Activated CD8-positive, alpha-beta memory T cell treated with anti-CD3 and anti-CD28 coated beads for 4 hours (primary cell): ENCODE data around the gene ATG7.
"Not testable (repeated sequence)": the region's sequence is repeated elsewhere in the genome, so short reads cannot be mapped to it uniquely, and the experiment has no call there.

ENCODE experiments used
- DNase-seq, 2 donors: peaks; one replicate each; pipeline ENCODE4 v3.0.0-alpha.2; 2020; ENCODE audit warnings: low read depth in 2 of 2

Gene ATG7

DNA sequence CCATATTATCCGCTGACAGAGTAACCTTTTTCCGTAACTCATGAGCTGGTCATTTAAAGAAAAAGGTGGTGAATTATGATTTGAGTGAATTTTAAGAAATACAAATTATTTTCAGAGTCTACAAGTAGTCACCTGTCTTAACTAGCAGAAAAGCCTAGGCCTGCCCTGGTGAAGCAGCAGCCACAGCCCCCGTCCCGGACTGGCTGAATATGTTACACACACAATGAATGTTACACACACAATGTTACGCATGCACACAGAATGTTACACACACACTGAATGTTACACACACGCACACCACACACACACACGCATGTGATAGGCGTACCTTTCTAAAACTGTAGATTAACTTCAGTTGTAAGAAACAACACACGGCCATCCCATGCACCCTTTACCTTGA lies 293.7 kb downstream of the ATG7 start:
- DNase-seq = no peak

DNA sequence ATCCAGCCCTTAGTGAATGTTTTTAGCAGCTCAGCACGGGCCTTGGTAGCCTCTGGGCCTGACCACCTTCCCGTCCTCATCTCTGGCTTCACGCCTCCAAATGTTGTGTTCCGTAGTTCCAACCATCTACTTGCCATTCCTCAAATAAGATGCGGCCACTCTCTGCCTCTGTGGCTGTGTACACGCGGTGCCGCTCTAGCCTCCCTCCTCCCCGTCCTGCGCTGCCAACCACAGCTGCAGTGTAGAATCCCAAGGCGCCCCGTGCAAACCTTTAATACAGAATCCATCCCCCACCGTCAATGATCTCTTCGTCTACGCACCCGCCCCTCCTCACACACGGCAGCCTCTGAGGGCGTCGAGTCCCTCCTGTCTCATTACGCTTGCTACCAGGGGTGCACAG lies 294.3 kb downstream of the ATG7 start:
- DNase-seq = no peak

DNA sequence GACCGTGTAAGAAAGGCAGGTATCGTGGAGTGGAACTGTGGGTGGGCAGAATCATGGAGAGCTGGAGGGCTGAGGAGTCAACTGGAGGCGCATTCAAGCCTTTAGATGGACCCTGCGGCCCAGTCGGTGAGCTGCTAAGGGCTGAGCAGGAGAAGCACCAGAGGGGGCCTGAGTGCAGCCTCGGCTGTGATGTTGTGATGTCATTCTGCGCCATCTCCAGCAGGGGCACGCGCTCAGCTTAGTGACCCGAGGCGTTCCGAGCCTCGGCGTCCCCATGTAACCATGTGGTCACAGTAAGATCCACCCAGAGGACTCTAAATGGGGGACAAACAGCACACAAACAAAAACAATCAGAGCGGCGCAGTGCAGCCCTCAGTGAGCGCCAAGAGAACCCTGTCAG lies 294.7 kb downstream of the ATG7 start:
- DNase-seq = no peak

DNA sequence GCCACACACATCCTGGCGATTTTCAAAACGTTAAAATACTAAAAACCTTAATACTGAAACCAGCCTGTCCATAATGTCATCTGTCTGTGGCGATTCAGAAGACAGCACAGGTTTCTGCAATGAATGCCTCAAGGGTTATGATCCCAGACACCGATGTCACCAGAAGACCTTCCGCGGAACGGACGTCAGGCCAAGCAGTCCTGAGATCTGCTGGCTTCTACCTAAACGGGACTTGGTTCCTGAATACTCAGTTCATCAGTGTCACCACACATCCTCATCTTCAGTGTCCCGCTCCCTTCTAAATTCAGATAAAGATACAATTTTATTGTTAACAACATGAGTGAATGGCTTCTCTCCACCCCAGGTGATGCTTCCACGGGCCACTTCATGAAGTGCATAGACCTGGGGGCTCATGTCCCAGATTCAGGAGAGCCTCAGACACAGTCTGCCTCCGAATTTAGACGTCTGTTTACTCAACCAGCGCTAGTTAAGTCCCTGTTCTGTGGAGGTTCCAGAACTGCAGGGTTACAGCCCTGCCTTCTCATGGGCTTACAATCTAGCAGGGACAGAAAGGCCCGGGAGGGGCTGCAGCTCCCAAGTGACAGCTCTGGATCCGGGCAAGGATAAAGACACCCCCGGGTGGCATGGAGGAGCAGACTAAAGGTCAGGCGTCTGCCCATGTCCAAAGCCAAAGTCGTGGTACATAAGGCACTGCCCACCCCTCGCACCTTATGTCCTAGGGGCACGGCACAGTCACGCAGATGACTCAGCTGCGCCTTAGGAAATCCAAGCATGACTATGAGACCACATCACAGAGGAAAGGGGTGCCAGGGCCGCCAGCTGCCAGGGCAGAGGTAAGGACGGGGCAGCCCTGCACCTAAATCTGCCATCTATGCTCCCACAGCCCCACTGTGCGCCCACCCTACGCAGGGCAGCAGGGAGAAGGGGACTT lies 295.6 kb downstream of the ATG7 start:
- DNase-seq = no peak

DNA sequence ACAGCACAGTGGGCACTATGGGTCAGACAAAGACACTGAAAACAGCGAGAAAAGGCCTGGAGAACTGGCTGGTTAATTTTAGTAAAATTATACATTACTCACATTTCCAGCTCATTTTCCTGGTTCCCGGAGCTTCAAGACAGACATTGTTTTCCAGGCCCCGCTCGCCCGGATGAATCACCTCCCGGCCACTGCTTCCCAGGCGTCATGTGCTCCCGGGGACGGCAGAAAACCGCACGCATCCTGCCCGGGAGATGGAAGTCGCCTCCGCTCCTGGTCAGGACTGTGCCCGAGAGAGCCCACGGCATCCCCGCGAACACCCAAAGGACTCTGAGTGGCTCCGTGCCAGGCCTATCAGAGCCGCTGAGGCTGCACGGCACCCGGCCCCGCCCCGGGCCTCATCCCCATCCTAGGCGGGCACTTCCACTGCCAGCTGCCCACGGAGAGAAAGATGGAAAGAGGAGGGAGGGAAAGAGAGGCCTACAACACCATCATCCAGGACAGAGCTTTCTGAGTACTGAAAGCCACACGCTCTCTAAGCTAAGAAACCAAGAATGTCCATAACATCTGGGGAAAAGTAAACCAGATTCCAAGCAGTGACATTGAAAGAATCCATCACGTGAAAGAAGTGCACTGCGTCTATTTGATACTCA lies 296.4 kb downstream of the ATG7 start:
- no peak for DNase-seq

DNA sequence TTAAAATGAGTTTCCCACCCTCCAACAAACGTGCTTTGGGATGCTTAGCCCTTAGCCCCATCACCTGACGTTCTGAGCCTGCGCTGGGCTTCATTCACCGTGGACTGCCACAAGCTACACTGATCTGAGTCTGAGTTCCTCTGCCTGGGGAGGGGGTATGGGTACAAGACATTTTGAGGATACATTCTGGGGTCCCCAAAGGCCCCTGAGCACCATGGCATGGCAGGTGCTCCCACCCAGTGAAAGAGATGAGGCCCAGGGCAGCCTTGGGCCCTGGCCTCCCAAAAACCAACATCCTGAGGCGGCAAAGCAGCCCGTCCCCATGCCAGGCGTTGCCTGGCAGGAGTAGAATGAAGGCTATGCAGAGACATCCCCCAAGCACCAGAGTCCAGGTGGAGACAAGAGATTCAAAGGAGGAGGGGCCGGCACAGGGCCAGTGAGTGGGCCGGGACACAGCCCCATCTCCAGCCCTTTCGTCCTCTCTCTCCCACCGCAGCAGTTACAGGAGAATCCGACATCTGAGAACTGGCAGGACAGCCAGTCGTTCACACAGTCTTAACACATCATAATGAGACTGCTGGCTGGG lies 297.1 kb downstream of the ATG7 start:
- no peak for DNase-seq

DNA sequence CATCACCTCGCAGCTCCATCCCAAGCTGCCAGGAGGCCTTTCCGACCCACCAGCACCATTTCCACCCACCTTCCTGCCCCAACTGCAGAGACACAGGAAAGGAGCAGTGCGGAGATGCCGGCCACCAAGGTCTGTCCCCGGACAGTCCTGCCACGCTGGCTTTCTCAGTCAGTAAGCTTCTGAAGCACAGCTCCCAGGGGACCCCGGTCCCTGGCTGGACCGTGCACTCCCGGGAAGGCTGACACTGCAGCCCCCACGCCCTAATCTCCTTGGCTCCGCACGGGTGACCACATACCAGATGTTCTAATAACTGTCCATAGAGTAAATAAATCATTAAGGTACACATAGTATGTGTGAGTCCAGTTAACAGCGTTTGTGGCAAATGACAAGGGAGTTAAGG lies 298.1 kb downstream of the ATG7 start:
- DNase-seq = no peak

DNA sequence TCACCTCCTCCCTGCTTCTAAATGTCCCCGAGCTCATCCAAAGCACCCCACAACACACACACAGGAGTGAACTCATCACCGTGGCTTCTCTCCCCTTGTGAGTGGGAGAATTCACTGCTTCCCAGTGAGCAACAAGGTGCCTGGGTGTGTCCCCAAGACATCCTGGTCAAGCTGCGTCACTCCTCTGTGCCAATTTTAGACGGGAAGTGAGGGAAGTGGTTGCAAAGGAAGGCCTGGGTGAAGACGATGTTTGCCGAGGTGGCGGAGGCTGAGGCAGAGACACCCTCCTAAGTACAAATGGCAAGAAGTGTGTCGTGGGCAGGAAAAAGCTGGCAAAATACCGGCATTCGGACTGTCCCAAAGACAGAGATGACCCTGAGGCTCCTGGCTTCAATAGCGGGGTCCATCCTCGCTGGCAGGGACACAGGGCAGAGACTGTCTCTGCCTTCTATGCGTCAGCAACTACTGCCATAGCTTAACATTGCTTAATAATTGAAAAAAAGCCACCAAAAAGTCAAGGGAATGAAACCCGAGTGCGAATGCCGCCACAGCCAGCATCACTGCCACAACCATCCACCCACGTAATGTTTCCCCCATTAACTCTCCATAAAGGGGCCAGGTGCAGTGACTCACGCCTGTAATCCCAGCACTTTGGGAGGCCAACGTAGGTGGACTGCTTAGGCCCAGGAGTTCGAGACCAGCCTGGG lies 298.7 kb downstream of the ATG7 start:
- no peak for DNase-seq

DNA sequence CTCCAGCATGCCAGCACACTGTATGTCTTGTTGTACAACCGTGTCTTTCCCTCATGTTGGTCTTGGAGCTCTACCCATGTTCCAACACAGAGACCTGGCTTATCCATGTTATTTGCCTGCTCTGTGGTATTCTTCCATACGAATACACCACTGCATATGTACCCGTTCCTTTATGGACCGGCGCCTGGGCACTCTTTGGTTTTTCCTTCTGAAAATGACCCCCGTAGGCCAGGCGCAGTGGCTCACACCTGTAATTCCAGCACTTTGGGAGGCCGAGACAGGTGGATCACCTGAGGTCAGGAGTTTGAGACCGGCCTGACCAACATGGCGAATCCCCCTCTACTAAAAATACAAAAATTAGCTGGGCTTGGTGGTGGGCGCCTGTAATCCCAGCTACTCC lies 300.5 kb downstream of the ATG7 start:
- DNase-seq = not testable (repeated sequence)

DNA sequence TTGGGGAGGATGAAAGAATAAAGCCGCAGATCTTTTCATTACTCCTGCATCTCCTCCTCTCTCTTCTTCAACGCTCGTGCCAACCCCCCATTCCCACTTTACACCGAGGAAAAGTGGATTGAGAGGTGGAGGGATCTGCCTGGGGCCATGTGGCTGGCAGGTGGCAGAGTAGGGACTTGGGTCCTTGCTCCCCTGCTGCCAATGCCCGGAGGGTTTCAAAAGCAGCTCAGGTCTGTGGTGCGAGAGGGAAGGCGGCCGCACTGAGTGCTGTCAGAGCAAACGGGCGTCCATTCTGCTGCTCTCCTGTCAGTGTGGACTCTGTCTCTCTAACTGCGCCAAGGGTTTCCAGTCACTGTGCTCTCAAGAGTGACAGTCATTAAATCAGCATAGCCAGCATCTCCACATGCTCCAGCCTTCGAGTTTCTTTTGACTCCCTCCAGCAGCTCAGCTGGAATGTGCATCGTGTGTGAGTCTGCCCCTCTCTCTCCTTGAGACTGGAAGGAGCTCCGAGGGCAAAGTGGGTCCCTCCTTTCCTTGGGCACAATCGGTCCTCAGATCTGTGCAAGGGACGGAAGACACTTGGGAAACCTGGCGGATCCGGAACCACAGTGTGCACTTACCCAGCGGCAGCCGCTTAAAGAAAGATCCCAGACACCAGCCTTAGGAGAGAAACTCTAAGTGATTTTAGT lies 302.9 kb downstream of the ATG7 start:
- no peak for DNase-seq

DNA sequence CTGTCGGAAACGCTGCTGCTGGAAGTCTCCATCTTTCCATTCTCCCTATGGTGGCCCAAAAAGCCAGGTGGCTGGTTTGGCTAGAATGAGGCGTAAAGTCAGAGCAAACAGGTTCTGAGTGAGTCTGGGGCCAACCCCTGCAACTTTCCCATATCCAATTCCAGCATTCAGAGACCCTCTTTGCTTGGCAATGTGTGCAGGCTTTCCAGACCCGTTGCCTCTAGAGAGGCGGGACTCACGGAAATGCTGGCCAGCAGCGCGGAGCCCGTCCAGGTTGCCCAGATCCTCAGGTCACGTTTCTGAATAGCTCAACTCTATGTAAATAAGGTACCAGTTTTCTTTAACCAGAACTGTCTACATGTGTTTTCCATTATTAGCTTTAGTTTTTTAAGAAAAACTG lies 303.5 kb downstream of the ATG7 start:
- no peak for DNase-seq

DNA sequence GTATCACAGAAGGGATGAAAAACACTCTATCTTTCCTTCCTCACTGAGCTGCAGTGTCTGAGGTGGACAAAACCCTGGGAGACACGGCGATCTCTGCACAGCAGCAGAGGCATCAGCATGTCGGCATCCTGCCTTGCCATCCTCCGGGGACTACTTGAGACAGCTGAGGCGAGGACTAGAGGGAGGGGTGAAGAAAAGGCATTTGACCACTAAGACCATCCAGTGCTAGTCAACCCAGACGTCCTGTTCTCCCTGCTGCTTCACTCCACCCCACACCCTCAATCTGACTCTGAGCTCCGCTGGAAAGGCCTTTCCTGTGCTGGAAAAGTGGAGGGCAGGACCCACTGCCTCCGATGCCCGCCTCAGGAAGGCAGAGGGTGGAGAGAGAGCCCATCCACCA lies 304.3 kb downstream of the ATG7 start:
- no peak for DNase-seq

DNA sequence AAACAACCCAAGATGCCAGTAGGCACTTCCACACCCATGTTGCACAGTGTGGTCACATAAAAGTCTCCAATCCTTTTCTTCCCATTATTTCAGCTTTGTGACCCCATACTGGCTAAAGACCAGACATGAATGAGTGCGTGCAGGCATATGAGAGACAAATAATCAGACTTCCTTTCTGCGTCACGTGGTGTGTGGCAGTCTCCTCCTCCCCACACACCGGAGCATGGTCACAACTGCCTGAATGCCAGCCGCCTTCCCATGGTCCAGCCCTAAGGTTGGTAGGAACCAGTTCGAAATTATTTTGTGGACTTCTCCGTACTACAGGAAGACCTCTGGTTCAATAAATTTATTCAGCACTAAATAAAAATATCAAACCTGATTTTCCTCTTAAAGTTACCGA lies 306.0 kb downstream of the ATG7 start:
- DNase-seq = no peak

DNA sequence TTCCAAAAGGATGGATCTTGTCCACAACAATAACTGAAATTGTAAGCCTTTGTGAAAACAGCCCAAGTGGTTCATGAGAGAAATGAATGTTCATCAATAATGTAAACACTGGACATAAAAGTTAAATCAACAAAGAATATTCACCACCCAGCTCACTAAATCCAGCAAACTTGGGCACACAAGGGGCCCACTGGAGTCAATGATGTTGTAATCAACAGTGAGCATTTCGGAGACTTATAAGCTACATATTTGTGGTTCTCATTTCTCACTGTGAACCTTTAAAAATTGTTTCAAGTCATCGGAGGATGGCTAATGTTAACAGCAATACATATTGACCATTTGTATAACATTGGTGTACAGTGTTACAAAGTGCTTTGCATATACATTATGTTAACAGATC lies 308.4 kb downstream of the ATG7 start:
- no peak for DNase-seq

DNA sequence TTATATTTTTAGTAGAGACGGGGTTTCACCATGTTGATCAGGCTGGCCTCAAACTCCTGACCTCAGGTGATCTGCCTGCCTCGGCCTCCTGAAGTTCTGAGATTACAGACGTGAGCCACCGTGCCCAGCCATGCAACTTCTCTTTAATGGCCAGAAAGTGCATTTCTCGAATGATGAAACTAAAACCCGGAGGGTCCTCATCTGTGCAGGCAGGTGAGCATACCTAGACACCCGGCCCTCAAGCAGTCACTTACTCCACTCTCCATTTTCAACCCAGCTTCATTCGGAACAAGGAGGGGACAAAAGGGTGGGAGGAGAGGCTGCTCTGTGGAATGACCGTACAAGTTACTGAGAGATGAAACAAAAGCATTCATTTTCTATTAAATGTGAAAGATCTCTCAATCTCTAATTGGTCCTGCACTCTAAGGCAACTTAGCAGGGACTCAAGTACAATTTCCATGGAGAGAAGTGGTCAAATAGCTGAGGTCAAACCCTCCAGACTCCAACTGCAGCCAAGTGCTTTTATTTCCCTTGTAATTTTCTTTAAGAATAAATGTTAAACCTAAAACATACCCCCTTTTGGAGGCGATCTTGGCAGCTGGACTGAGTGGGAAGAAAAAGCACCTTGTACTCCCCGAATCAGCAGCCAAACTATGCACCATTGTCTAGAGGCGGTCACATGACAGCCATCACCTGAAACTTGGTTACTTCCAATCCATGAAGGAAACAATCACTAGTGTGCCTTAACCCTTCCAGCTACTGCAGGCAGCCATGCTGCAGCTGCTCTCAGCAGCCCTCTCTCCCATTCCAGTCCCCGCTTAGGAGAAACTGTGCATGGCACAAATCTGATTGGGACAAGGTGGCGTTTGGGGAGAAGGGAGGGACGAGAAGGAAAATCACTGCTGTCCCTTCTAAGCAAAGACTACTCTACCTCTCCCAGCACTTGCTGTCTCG lies 309.3 kb downstream of the ATG7 start:
- no peak for DNase-seq

DNA sequence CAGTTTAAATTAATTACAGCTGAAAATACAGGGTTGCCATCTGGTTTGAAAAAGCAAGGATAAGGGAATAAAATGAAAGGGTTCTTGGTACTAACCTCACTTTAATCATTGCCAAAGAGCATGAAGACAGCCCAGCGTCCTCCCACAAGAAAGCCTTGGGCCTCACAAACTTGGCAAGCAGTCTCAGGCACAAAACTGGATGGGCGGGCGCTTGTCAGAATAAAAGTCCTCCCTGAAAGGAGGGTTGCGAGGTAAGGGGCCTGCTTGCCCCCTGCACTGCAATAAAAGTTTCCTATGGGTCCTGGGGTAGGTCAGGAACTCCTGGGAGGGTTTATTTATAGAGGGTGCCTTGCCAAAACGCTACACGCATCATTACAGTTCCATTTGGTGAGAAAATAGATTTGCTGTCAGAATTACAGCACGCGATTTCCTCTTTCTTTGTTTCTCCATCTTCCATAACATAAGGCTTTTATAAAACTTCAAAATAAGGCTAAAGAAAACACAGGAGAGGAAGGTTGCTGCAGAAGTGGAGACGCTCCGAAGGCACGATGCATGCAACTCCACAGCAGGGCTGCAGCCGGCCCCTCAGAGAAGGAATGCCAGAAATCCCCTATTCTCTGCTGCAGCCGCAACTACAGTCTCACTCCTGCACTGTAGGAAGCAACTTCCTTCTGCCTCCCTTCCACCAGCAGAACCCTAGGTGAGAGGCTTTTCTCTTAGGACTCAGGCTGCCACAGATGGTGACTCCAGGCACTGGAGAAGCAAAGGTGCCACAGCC lies 310.2 kb downstream of the ATG7 start:
- DNase-seq = no peak

DNA sequence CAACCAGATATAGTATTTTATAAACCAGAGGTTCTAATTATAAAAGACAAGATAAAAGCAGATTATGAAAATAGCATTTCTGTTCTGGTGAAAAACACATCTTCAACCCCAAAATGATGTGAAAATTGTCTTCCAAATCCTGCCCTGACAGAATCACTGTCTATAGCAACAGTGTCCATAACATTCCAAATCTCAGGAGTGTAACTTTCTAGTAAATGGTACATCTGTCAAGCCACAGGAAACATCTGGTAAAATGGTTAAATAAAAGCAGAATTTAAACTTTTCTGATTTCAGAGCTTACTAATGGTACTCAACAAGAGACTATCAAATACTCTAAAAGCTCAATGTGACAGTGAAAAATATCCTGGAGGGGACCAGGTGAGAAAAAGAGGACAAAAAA lies 311.0 kb downstream of the ATG7 start:
- DNase-seq = no peak

DNA sequence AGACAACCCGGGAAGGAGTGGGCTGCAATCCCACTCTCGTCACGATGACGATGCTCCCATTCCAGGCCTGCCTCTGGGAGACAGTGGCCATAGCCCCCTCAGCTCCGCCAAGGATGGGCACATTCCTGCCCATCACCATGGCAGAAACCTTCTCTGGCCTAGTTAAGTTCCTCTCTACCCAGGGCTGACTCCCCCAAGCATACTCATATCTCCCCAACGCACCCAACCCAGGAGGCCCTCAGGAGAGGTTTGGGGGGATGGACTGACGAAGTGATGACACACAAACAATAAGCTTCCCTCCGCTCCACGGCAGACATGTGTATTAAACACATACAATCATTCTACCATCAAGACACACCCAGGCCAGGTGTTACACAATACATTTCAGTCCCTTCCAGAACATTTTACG lies 311.4 kb downstream of the ATG7 start:
- no peak for DNase-seq

DNA sequence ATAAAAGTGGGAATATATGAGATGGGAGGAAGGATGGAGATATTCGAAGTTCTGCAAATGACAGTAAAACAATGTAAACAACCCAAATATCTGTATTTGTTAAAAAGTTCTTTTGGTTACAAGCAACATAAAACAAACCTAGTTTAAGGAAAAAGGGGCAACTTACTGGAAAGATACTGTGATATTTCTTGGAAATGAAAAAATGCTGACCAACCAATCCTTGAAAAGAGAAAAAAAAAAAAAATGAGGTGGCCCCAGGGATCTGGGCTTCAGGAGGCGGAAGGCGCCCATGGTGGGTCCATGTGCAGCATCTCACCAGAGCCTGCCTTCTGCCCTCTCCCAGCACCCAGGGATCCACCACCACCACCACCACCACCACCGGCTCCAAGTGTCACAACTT lies 312.4 kb downstream of the ATG7 start:
- DNase-seq = no peak

DNA sequence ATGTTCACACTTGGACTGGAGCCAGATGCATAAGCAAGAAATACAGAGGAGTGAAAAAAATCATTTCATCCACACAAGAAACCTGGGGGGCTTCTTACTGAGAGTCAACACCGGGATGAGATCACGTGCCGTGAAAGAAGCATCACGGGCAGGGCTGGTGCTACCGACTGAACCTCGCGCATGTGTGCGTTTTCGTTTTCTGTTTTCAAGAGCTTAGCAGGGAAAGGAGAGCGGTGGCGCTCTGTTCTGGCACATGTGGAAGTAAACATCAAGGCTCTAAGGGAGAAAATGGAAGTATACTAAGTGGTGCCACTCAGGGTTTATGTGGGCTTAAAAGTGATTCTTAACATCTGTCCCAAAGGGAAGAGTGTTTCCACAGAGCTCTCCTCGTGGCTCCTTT lies 315.6 kb downstream of the ATG7 start:
- no peak for DNase-seq
